ENCODE measurements around the gene SPR. TPM values are rescaled to one million over a fixed set of nuclear protein-coding genes. Genes with fewer than 3 reads are reported as not detected.
A peak's percentile ranks its signal among the peaks of the same experiment; 100 is the strongest.

SPR gene
- total RNA-seq, 3 donors from 2014 or later (not counting 1 experiment from before 2014, with no cell fraction given) = 0.16 to 1.7 (median 0.34) TPM

GRCh38 chr2:72886505-72887031, 640 bp upstream of the SPR start:
- Histone ChIP-seq H3K27me3 (ENCODE audit: control insufficient read depth, insufficient read depth, low read length) (peaks cover 2% of the 10 kb centered on the region), H3K4me3 (ENCODE audit: low read length) (no peak overlapping the region)
- H3K9me3 Mint-ChIP-seq = no peaks in the 10 kb centered on the region

GRCh38 chr2:72887740-72888437, 681 bp downstream of the SPR start:
- ATAC-seq = peak; percentile 27 to 54 (median 40)
- Histone ChIP-seq H3K4me3 (ENCODE audit: low read length) (peak overlapping the region; percentile 34), H3K27me3 (ENCODE audit: control insufficient read depth, insufficient read depth, low read length) (peaks cover 5% of the 10 kb centered on the region), H3K27ac (ENCODE audit: low read length) (no peak overlapping the region), H3K9me3 (ENCODE audit: control insufficient read depth, insufficient read depth, low read length) (no peaks in the 10 kb centered on the region), H3K4me1 (ENCODE audit: control insufficient read depth, insufficient read depth, low read length) (peaks cover 15% of the 10 kb centered on the region), H3K36me3 (ENCODE audit: control insufficient read depth, insufficient read depth, low read length) (no peaks in the 10 kb centered on the region)
- peak overlapping the region; percentile 80 for H3K4me3 Mint-ChIP-seq
- no peaks in the 10 kb centered on the region for H3K9me3 Mint-ChIP-seq
- 10% methylated on average over 21 of the region's 21 CpGs for WGBS (ENCODE audit: insufficient coverage)
- no peak overlapping the region for H3K27ac Mint-ChIP-seq
- TF ChIP-seq CTCF (IDR thresholded peaks at IDR 0.05) = peak; percentile 61
- peak in 1 of 2 donors; percentile 63 for DNase-seq
- no peaks in the 10 kb centered on the region for H3K36me3 Mint-ChIP-seq
- intact Hi-C loops (cut with micrococcal nuclease) = no loop called here
- H3K27me3 Mint-ChIP-seq (ENCODE audit: low read depth in 2 of 2) = peaks cover 35 to 42% of the 10 kb centered on the region in 2 donors
- peaks cover 5 to 12% of the 10 kb centered on the region in 2 donors for H3K4me1 Mint-ChIP-seq

More at GRCh38 chr2:72886505-72887031, 640 bp upstream of the SPR start:
- Histone ChIP-seq H3K4me1 (ENCODE audit: control insufficient read depth, insufficient read depth, low read length) (peaks cover 15% of the 10 kb centered on the region), H3K9me3 (ENCODE audit: control insufficient read depth, insufficient read depth, low read length) (no peaks in the 10 kb centered on the region), H3K36me3 (ENCODE audit: control insufficient read depth, insufficient read depth, low read length) (no peaks in the 10 kb centered on the region), H3K27ac (ENCODE audit: low read length) (no peak overlapping the region)
- H3K27me3 Mint-ChIP-seq (ENCODE audit: low read depth in 2 of 2) = peaks cover 48% of the 10 kb centered on the region in 2 donors
- peak overlapping the region; percentile 79 for H3K4me3 Mint-ChIP-seq
- TF ChIP-seq CTCF (IDR thresholded peaks at IDR 0.05) = no peak
- no peak overlapping the region for H3K27ac Mint-ChIP-seq
- DNase-seq (no peak), ATAC-seq (no peak)
- peaks cover 5 to 12% of the 10 kb centered on the region in 2 donors for H3K4me1 Mint-ChIP-seq
- no peaks in the 10 kb centered on the region for H3K36me3 Mint-ChIP-seq
- intact Hi-C loops (cut with micrococcal nuclease) = no loop called here
- WGBS (ENCODE audit: insufficient coverage) = 61% methylated on average over 7 of the region's 7 CpGs

- Mint-ChIP-seq H3K36me3 (no peaks in the 10 kb centered on the region), H3K27me3 (ENCODE audit: low read depth in 2 of 2) (peaks cover 30 to 36% of the 10 kb centered on the region in 2 donors), H3K4me3 (no peak overlapping the region), H3K9me3 (no peaks in the 10 kb centered on the region), H3K4me1 (peaks cover 5 to 12% of the 10 kb centered on the region in 2 donors), H3K27ac (no peak overlapping the region)
- Histone ChIP-seq H3K4me1 (ENCODE audit: control insufficient read depth, insufficient read depth, low read length) (peaks cover 15% of the 10 kb centered on the region), H3K36me3 (ENCODE audit: control insufficient read depth, insufficient read depth, low read length) (no peaks in the 10 kb centered on the region), H3K27me3 (ENCODE audit: control insufficient read depth, insufficient read depth, low read length) (peaks cover 5% of the 10 kb centered on the region), H3K9me3 (ENCODE audit: control insufficient read depth, insufficient read depth, low read length) (no peaks in the 10 kb centered on the region), H3K27ac (ENCODE audit: low read length) (no peak overlapping the region), H3K4me3 (ENCODE audit: low read length) (no peak overlapping the region)
- no peak for DNase-seq
- no peak for ATAC-seq
- 81% methylated on average over 11 of the region's 11 CpGs for WGBS (ENCODE audit: insufficient coverage)
- no peak for TF ChIP-seq CTCF (IDR thresholded peaks at IDR 0.05)
- intact Hi-C loops (cut with micrococcal nuclease) = no loop called here
These were observed 1.4 kb downstream of the SPR start for GRCh38 chr2:72888438-72889202.
